K562 (cell line): Measurements from ENCODE around the gene KL. TPM values are rescaled to one million over a fixed set of nuclear protein-coding genes. Genes with fewer than 3 reads are reported as not detected.

Experiments
- ATAC-seq: fragments of 200-7000 bp; cut with Tn5 transposase; 3 replicates; pipeline ENCODE4 v1.9.1; 2020; ENCODE audit warnings: moderate library complexity
- BruUV-seq: library from RNA; stranded (reverse); fragments of 400-500 nt; replicated peaks from 2 replicates; lab custom pipeline; 2021; lab: Mats Ljungman, UMichigan
- CTCF ChIA-PET: fragments of 300-600 bp; formaldehyde crosslinking; extraction: SDS; loops from one replicate; lab custom pipeline; 2021; ENCODE audit warnings: low intra/inter-chr PET ratio; lab: Yijun Ruan, JAX
- POLR2A ChIA-PET: fragments of 300-600, 350-650 bp; sonication (Branson Sonifier 250); formaldehyde crosslinking; extraction: SDS; loops from one replicate; lab custom pipeline; 2021; ENCODE audit warnings: antibody characterized with exemption, inconsistent platforms; lab: Yijun Ruan, JAX
- DNase-seq, 4 experiments: peaks; one replicate each; pipeline versions ENCODE4 v3.0.0 to v3.0.0-alpha.2; 2011 to 2018; ENCODE audit warnings: low spot score in 3 of 4, mixed read lengths in 3 of 4; ENCODE audit errors: extremely low read depth in 1 of 4
- FAIRE-seq: peaks from 2 replicates; lab custom pipeline; 2011; peaks lifted over from hg19 to GRCh38; lab: Jason Lieb, UNC
- H2AFZ ChIP-seq: 2 replicates; pipeline ENCODE4 v1.6.0; 2011; ENCODE audit warnings: low read depth, low read length, control low read depth, inconsistent platforms
- H3K27ac ChIP-seq: fragments of 200-600 bp; 3 replicates; pipeline ENCODE4 v1.8.0; 2011; ENCODE audit warnings: low read depth, mild to moderate bottlenecking, control low read depth, inconsistent platforms, low read length, moderate library complexity, mixed read lengths; ENCODE audit errors: extremely low read depth
- H3K27me3 ChIP-seq, 2 experiments: fragments of 300-600 bp in 1 of 2; 2 replicates in 1 of 2; 3 replicates in 1 of 2; pipeline versions ENCODE4 v1.6.0 to v1.8.0; 2011; ENCODE audit warnings: inconsistent platforms in 2 of 2, low read length in 2 of 2, mild to moderate bottlenecking in 1 of 2, mixed read lengths in 1 of 2, moderate library complexity in 1 of 2; ENCODE audit not compliant: control insufficient read depth in 2 of 2, insufficient read depth in 2 of 2
- H3K36me3 ChIP-seq: fragments of 300-600 bp; 3 replicates; pipeline ENCODE4 v1.8.0; 2011; ENCODE audit warnings: mild to moderate bottlenecking, low read length, inconsistent platforms; ENCODE audit not compliant: control insufficient read depth, insufficient read depth
- H3K4me1 ChIP-seq, 2 experiments: fragments of 200-600 bp in 1 of 2; replicated peaks in 1 of 2; 2 replicates in 1 of 2; 3 replicates in 1 of 2; pipeline versions ENCODE4 v1.5.1 to v1.8.0; 2011; ENCODE audit warnings: inconsistent platforms in 2 of 2, low read length in 2 of 2, mild to moderate bottlenecking in 1 of 2, mixed read lengths in 1 of 2, moderate library complexity in 1 of 2; ENCODE audit not compliant: control insufficient read depth in 2 of 2, insufficient read depth in 2 of 2
- H3K4me2 ChIP-seq: 2 replicates; pipeline ENCODE4 v1.6.1; 2011; ENCODE audit warnings: low read length, control low read depth, inconsistent platforms, mixed read lengths; ENCODE audit not compliant: insufficient read depth
- H3K4me3 ChIP-seq: fragments of 200-600 bp; sonication (generic), shearing (Covaris generic); 2 replicates; pipeline ENCODE4 v1.5.1; 2016; ENCODE audit warnings: control low read depth, inconsistent platforms
- H3K79me2 ChIP-seq: fragments of 200-600 bp; 3 replicates; pipeline ENCODE4 v1.8.0; 2011; ENCODE audit warnings: low read length, inconsistent platforms; ENCODE audit not compliant: control insufficient read depth, insufficient read depth
- H3K9ac ChIP-seq, 2 experiments: 2 replicates each; pipeline versions ENCODE4 v1.6.0 to v1.6.1; 2011; ENCODE audit warnings: low read depth in 2 of 2, low read length in 2 of 2, control low read depth in 1 of 2, inconsistent platforms in 1 of 2, mild to moderate bottlenecking in 1 of 2, mixed read lengths in 1 of 2; ENCODE audit not compliant: insufficient read depth in 1 of 2
- H3K9me1 ChIP-seq: one replicate; pipeline ENCODE4 v1.6.0; 2011; ENCODE audit warnings: inconsistent platforms, mild to moderate bottlenecking, low read length, moderate library complexity; ENCODE audit not compliant: control insufficient read depth, insufficient read depth
- H3K9me3 ChIP-seq: replicated peaks from 2 replicates; pipeline ENCODE4 v1.5.1; 2011; ENCODE audit warnings: low read depth, low read length, inconsistent platforms; ENCODE audit not compliant: control insufficient read depth, insufficient read depth
- H4K20me1 ChIP-seq: replicated peaks from 2 replicates; pipeline ENCODE4 v1.6.1; 2011; ENCODE audit warnings: low read length, inconsistent platforms, mixed read lengths; ENCODE audit not compliant: control insufficient read depth, insufficient read depth
- BHLHE40 ChIP-seq: IDR thresholded peaks from 2 replicates; pipeline ENCODE4 v1.6.1; 2011; ENCODE audit warnings: low read length, improper control_type of control experiment
- C11orf30 ChIP-seq: fragments of 450-650 bp; IDR thresholded peaks from 2 replicates; pipeline ENCODE4 v1.6.1; 2016; ENCODE audit warnings: low read depth, mild to moderate bottlenecking
- CEBPB ChIP-seq: fragments of 450-650 bp; IDR thresholded peaks from 2 replicates; pipeline ENCODE4 v1.6.1; 2016; ENCODE audit warnings: missing genetic modification characterization, missing compliant biosample characterization
- CREM ChIP-seq: IDR thresholded peaks from 2 replicates; pipeline ENCODE4 v1.6.1; 2014; ENCODE audit warnings: antibody characterized with exemption, low read depth
- E2F3 ChIP-seq: fragments of 250-450 bp; sonication (Bioruptor Pico); IDR thresholded peaks from 2 replicates; pipeline ENCODE4 v1.4.0; 2020; ENCODE audit warnings: mild to moderate bottlenecking
- FOXK2 ChIP-seq, 2 experiments: fragments of 450-650 bp; IDR thresholded peaks in 1 of 2; conservative IDR thresholded peaks in 1 of 2; 2 replicates each; pipeline ENCODE4 v1.6.1; 2016; ENCODE audit warnings: low read depth in 2 of 2, mild to moderate bottlenecking in 1 of 2
- MEIS2 ChIP-seq: fragments of 450-650 bp; IDR thresholded peaks from 2 replicates; pipeline ENCODE4 v1.6.1; 2014; ENCODE audit warnings: mild to moderate bottlenecking; ENCODE audit not compliant: partially characterized antibody
- NCOR1 ChIP-seq: fragments of 450-650 bp; IDR thresholded peaks from 2 replicates; pipeline ENCODE4 v1.6.1; 2016; ENCODE audit warnings: mild to moderate bottlenecking, moderate library complexity
- PBX2 ChIP-seq, 2 experiments: IDR thresholded peaks in 1 of 2; conservative IDR thresholded peaks in 1 of 2; 2 replicates each; pipeline ENCODE4 v1.6.1; 2016; ENCODE audit warnings: low read depth in 2 of 2, mild to moderate bottlenecking in 1 of 2, missing compliant biosample characterization in 1 of 2, missing genetic modification characterization in 1 of 2, moderate library complexity in 1 of 2
- TSHZ1 ChIP-seq: fragments of 250-450 bp; sonication (Bioruptor Pico); IDR thresholded peaks from 2 replicates; pipeline ENCODE4 v1.4.0; 2020; ENCODE audit warnings: mild to moderate bottlenecking, moderate library complexity
- ZBTB34 ChIP-seq: fragments of 250-450 bp; sonication (Bioruptor Pico); IDR thresholded peaks from 2 replicates; pipeline ENCODE4 v1.8.0; 2021; ENCODE audit warnings: mild to moderate bottlenecking, moderate library complexity
- ZBTB5 ChIP-seq: fragments of 450-650 bp; IDR thresholded peaks from 2 replicates; pipeline ENCODE4 v1.6.1; 2017; ENCODE audit warnings: antibody characterized with exemption
- ZNF124 ChIP-seq: sonication (generic); formaldehyde crosslinking; IDR thresholded peaks from 2 replicates; pipeline ENCODE4 v1.8.1; 2022; ENCODE audit warnings: missing genetic modification reagents
- ZNF212 ChIP-seq: fragments of 450-650 bp; formaldehyde crosslinking; IDR thresholded peaks from 2 replicates; pipeline ENCODE4 v1.4.0; 2020; ENCODE audit warnings: mild to moderate bottlenecking
- WGBS: fragments of 100-300 bp; shearing (Covaris generic); methylation state at CpG from one replicate; pipeline ENCODE4 v1.1.6; 2016; ENCODE audit warnings: low coverage, mixed read lengths; ENCODE audit not compliant: insufficient coverage; ENCODE audit errors: missing lambda C conversion rate; 5-methylcytosine and 5-hydroxymethylcytosine counted together
- in situ Hi-C: fragments of 300-500 bp; cut with MboI; formaldehyde crosslinking; loops from 4 replicates; pipeline ENCODE4 v1.15.0; 2018; ENCODE audit warnings: inconsistent platforms, mixed read lengths
- intact Hi-C: fragments of 100-400 bp; cut with micrococcal nuclease; formaldehyde crosslinking; loops from 2 replicates; pipeline ENCODE4 v1.14.2; 2022
- polyA plus RNA-seq, 8 experiments: library from polyadenylated mRNA; depleted of rRNA in 4 of 8; stranded (reverse) in 5 of 8; unstranded in 3 of 8; fragments of >200 nt; fragmentation: Nextera tagmentation in 2 of 8; fragmentation: Illumina TruSeq in 1 of 8; extraction: Ambion mirVana in 2 of 8; extraction: Trizol in 1 of 8; gene quantifications; 2 replicates each; pipeline versions ENCODE4 v1.2.1 to v1.2.3, GENCODE V29; 2011 to 2014; ENCODE audit warnings: inconsistent platforms in 1 of 8, missing spikeins in 1 of 8
- total RNA-seq, 7 experiments: library from RNA; depleted of rRNA in 6 of 7; stranded (reverse); fragments of >200 nt in 6 of 7; fragmentation: Illumina TruSeq in 2 of 7; extraction: Trizol in 2 of 7; gene quantifications; 2 replicates each; pipeline versions ENCODE4 v1.2.1 to v1.2.3, GENCODE V29; 2011 to 2021; ENCODE audit warnings: low replicate concordance in 1 of 7

Gene KL
- total and polyA plus RNA-seq, 9 of the 15 experiments (the other 6 are each of a cell fraction or from before 2014, with no cell fraction given), result not detected

GRCh38 chr13:33051632-33052031 is 35.4 kb downstream of the KL start:
- no peaks in the 10 kb centered on the region for H3K4me1 ChIP-seq
- H3K9ac ChIP-seq, result no peak overlapping the region
- no peaks in the 10 kb centered on the region for H3K27me3 ChIP-seq
- H3K4me2 ChIP-seq, result no peak overlapping the region
- intact Hi-C loops (no loop called here), in situ Hi-C loops (no loop called here)
- DNase-seq (no peak), ATAC-seq (no peak), FAIRE-seq (no peak)
- H3K36me3 ChIP-seq, result no peaks in the 10 kb centered on the region
- ChIA-PET CTCF (no interaction called here), POLR2A (no interaction called here)
- H3K9me1 ChIP-seq, result no peaks in the 10 kb centered on the region
- no peaks in the 10 kb centered on the region for H4K20me1 ChIP-seq
- H3K27ac ChIP-seq, result no peak overlapping the region
- no peaks in the 10 kb centered on the region for H3K9me3 ChIP-seq
- H2AFZ ChIP-seq, result no peak overlapping the region
- 3% methylated on average over 3 of the region's 3 CpGs for WGBS
- no TSS peak for BruUV-seq
- no peak overlapping the region for H3K4me3 ChIP-seq
- no peaks in the 10 kb centered on the region for H3K79me2 ChIP-seq
- TF ChIP-seq C11orf30 (no peak), CEBPB (tag) (no peak), ZBTB5 (no peak), ZNF212 (CRISPR knock-in tag) (no peak), E2F3 (CRISPR knock-in tag) (no peak), CREM (no peak), PBX2 (CRISPR knock-in tag; IDR thresholded peaks at IDR 0.05; ENCODE audit: low read depth) (no peak), PBX2 (tag; conservative IDR thresholded peaks at IDR 0.05; ENCODE audit: low read depth) (no peak), FOXK2 (conservative IDR thresholded peaks at IDR 0.05 in 1 of 2, IDR thresholded peaks at IDR 0.05 in 1 of 2; ENCODE audit: low read depth in 2 of 2) (no peak), ZBTB34 (CRISPR knock-in tag) (no peak), TSHZ1 (no peak), MEIS2 (no peak), NCOR1 (no peak), BHLHE40 (no peak), ZNF124 (CRISPR knock-in tag) (no peak)
